Activated CD4-positive, CD25-positive, alpha-beta regulatory T cell treated with anti-CD3 and anti-CD28 coated beads, Interleukin-2, amount 50 U/mL, for 24 hours (primary cell): Measurements from ENCODE around the gene SLC14A1.

Experiments
- ATAC-seq, 2 donors: fragments of 150-1000 bp; cut with Tn5 transposase; one replicate each; pipeline ENCODE4 v1.10.0; 2021; ENCODE audit warnings: mild to moderate bottlenecking in 1 of 2, moderate library complexity in 1 of 2

SLC14A1 gene

DNA sequence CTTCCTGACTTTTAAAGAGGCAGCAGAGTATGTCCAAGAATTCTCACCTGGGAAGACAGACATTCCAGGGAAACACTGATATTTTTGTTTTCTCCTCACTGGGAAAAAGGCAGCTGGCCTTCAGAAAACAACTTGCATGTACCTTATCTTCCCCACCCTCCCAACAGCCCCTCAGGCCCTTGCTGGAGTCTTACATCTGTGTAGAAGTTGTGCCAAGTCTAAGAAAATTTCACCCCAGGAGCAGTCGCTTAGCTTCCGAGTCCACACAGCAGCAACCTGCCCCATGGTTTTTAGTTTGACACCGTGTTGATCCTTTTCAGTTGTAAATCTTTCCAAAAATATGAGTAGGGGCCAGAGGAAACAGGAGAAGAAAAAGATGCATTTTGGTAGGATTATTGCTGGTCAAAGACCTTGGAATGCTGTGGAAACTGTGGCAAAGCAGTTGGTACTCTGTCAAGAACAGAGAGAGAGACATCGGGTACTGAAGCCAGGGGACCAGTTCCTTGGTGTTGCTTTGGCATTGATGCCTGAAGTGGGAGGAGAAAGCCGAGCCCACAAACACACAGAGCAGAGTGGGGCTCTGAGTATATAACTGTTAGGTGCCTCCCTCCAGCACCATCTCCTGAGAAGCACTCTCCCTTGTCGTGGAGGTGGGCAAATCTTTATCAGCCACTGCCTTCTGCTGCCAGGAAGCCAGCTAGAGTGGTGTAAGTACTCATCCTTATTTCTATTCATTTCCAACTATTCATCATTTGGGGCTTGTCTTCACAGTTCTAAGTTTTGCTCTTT is at the start of gene SLC14A1:
Gene SLC14A1 (plus strand): TSS at position 615 of the 789 bp plus-strand sequence. CDS start 6,140 bp downstream, outside the sequence.
- no peak for ATAC-seq

DNA sequence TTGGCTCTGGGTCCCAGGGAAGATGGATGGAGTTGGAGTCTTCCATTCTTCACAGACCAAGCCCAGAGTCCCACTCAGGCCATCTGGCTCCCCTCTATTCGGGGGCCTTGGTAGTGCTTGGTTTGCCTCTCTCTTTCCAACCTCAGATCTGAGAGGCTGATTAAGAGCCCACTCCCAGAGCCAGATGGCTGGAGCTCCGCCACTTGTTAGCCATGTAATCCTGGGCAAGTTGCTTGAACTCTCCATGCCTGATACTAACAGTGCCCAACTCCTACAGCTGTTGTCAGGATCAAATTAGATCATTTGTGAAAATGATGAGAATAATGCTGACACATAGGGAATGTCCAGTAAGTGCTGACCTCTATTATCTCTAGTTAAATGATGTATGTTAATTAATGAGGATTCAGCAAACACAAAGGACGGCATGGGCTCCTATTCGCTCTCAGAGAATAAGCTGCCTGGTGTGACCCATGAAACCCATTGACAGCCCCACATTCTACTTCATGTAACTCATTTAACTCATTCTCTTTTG is 46.6 kb upstream of the SLC14A1 start:
- no peak for ATAC-seq

DNA sequence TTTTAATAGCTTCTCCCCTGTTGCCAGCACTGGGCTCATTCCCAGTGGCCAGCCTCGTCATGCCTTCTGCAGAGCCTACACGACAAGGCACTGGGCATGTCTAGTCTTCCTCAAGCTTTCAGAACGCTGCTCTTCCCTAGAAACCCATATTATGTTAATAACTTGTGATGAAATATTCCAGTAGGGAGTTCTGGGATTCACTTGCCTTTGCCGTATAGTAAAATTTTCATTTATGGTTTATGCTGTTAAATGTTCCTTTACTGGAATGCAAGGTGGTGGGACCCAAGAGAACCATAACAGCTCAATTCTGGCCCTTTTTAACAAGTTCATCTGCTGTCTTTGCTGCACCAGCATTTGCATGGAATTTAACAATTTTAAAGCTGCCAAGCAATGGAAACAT is 45.5 kb upstream of the SLC14A1 start:
- ATAC-seq: no peak

DNA sequence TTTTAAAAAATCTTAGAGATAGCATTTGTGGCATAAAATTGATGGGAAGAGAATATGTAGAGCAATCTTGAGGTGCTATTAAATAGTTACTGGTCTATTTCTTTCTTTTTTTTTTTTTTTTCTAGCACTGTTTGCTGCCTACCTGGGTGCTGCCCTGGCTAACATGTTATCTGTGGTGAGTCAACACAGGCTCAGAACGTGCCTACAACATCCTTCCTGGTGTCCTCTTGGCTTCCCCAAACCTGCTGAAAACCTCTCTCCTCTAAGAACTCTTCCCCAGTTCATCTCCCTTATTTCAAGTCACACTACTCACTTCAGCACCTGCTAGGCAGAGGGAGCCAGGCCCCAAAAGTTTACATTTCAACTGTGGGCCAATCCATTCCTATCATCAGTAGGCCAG is 45.1 kb upstream of the SLC14A1 start:
- ATAC-seq: peak in 1 of 2 donors; percentile 33

DNA sequence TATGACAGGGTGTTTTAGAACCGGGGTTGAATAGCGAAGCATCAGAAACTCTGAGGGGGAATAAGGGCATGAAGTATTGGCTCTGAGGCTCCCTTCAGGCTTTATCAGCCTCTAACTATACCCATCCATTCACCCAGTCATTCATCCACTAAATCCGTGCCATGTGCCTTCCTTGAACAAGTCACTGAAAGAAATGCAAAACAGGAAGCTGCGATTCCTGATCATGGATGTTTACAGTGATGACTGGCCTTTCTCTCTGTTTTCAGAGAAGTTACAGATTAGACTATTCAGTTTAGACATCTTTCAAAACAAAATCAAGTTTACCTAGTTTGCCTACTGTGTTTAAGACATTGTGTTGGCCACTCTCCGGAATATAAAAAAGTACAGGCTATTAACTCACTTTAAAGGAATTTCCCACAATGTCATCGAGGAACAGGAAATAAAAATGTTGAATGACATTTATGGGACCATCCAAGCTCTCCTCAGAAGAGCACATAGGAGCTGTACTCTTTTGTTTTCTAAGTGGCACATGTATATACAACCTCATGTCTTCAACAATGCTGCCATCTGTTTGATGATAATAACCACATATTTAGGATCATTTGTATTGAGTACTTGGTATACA is 43.8 kb upstream of the SLC14A1 start:
- ATAC-seq: no peak

DNA sequence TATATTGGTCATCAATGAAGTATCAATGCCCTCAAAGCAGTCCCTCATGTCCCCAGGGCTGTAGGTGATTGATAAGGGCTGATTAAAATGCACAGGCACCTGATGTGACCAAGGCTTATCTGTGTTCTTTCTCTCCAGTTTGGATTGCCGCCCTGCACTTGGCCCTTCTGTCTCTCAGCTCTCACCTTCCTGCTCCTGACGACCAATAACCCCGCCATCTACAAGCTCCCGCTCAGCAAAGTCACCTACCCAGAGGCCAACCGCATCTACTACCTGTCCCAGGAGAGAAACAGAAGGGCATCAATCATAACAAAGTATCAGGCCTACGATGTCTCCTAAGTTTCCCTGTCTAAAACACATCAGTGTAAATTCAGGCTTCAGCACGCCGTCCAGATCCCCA is 41.8 kb upstream of the SLC14A1 start:
- ATAC-seq: no peak

GRCh38 chr18:45684341-45685115 is 39.5 kb upstream of the SLC14A1 start:
- no peak for ATAC-seq

DNA sequence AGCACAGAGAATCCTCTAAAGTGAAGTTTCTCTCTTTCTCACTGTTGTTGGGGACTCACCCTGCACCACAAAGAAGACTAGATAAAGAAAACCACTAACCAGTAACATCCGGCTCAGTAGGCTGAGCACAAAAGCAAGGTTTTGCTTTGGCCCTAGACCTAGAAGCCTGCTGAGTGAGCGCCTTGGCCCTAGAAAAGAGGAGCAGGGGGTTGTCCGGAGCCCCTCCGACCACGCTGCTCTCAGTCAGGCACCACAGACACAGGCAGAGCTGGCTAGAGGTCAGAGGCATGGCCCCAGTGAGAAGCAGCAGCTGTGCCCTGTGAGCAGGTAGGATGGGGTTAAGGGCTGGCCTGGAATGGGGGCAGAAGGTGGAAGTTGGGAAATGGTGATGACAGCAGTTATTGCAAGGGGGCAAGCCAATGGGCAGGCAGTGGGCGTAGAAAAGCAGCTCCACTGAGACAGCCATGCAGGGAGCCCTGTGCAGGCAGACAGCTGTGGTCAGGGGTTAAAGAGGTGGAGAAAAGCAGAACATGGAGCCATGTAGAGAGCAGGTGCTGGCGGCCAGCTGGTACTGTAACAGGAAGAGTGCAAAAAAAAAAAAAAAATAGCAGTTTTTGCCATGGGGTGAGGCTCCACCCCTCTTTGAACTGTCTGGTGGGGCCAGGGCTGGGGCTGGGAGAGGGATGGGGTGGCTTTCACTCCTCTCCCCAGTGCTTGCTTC is 36.9 kb upstream of the SLC14A1 start:
- peak; percentile 90 to 92 for ATAC-seq

- ATAC-seq: peak; percentile 4 to 23
Measured at GRCh38 chr18:45687621-45688020, 36.4 kb upstream of the SLC14A1 start.

GRCh38 chr18:45688113-45688512 is 35.9 kb upstream of the SLC14A1 start:
- ATAC-seq: peak in 1 of 2 donors; percentile 6

DNA sequence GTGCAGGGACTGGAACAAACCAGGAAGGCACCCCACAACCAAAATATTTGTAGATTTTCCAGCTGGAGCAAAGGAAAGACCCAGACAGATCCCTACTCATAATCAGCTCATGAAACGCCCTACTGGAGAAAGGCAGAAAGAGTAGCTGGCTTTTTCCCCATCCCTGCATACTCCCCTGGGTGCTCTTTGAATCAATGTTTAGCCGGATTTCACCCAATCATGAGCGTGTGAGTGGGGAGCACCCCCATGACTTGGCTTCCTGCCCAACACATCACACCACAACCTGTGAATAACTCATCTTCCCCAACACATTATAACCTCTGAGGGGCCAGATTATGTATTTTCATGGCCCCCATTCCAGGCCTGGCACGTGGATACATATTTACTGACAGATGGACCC is 35.1 kb upstream of the SLC14A1 start:
- ATAC-seq: peak; percentile 42 to 55

GRCh38 chr18:45689396-45689795 is 34.6 kb upstream of the SLC14A1 start:
- ATAC-seq: no peak

DNA sequence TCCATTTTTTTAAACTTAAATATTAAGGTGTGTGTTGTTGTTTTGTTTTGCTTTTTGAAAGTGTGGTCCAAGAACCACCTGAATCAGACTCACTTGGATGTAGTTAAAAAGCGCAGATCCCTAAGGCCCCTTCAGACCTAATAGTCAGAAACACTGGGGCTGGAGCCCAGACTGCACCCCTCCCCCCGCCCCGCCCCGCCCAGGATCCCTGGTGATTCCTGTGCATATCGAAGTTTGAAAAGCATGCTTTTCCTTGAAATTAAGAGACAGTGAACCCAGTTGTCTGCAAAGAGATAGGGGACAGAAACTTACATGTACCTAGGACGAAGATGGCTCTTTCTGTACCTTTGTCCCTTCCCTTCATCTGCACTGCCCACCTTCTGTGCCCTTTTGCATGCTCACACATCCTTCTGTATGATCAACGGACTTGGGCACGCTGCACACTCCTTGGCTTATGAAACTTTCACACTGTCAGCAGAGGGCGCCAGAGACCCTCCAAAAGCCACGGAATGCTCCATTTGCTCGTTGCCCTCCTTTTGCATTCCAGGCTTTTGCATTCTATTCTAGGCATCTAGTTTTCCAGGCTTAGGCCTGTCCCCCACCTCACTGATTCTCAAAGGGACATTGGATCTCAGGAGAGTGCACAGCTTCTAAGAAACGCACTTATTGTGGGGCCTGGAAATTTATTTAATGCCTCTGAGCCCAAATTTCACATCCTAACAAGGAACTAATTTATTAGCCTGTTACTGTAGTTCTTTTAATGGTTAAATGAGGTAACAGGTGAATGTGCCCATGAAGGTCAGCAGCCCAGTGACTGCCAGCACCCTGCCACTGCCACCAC is 32.8 kb upstream of the SLC14A1 start:
- ATAC-seq: peak in 1 of 2 donors; percentile 14

- no peak for ATAC-seq
Measured at GRCh38 chr18:45691816-45692179, 32.2 kb upstream of the SLC14A1 start.

GRCh38 chr18:45702708-45703265 is 21.2 kb upstream of the SLC14A1 start:
- ATAC-seq: no peak

- no peak for ATAC-seq
Measured at GRCh38 chr18:45708831-45709230, 15.2 kb upstream of the SLC14A1 start.

GRCh38 chr18:45712061-45712460 is 11.9 kb upstream of the SLC14A1 start:
- ATAC-seq: no peak

DNA sequence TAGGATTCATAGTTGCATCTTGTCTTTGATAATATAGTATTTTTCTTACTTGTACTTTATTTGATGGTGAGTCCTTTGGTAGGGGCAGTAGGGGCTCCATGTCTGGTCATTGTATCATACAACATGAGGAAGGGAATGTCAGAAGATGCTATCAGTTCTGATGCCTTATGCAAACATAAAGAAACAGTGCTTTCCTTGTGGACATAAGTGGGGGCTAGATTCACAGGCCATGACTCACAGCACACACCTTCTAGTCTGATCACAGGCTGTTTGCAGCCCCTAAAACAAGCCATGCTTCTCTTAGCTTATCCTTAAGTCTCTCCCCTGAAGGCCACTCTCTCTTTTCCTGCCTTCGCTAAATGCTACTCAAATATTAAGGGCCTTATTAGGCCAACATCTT is 10.7 kb upstream of the SLC14A1 start:
- ATAC-seq: no peak

GRCh38 chr18:45715212-45715780 is 8.7 kb upstream of the SLC14A1 start:
- no peak for ATAC-seq

GRCh38 chr18:45719106-45719505 is 4.9 kb upstream of the SLC14A1 start:
- no peak for ATAC-seq

DNA sequence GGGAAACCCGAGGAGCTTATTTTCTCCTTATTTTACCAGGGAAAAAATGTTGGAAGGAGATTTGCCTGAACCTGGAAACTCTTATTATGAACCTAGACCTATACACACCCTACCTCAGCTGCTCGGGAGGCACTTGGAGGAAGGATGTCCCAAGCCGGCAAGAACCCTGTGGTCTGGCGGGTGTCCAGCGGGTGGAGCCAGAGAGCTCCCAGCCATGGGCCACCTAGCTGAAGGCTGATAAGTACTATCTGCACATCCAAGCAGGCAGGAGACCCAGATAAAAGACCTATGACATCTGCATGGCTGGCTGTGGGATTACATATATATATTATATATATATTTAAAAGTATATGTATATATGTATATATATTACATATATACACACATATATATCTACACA is 1.1 kb upstream of the SLC14A1 start:
- ATAC-seq: peak; percentile 60
